GM13977 (cell line): ENCODE results near the gene RBBP8.

Source experiments
- DNase-seq: peaks from one replicate; pipeline ENCODE4 v3.0.0; 2012; ENCODE audit warnings: low spot score
- CTCF ChIP-seq: IDR thresholded peaks from 2 replicates; pipeline ENCODE4 v1.5.1; 2012; ENCODE audit warnings: mild to moderate bottlenecking, control low read depth; ENCODE audit not compliant: insufficient read depth; ENCODE audit errors: extremely low read depth, missing control alignments
- in situ Hi-C: fragments of 300-500 bp; cut with MboI; formaldehyde crosslinking; loops from one replicate; pipeline ENCODE4 v1.12.0; 2022; ENCODE audit warnings: low sequenced_read_pairs, low pct_unique_long_range_greater_than_20kb, mixed read lengths, inconsistent platforms; ENCODE audit not compliant: unreplicated experiment

Gene RBBP8

GRCh38 chr18:23053776-23054457 lies 120.8 kb downstream of the RBBP8 start:
- no peak for TF ChIP-seq CTCF
- DNase-seq, result no peak
- in situ Hi-C loops, result no loop called here

DNA sequence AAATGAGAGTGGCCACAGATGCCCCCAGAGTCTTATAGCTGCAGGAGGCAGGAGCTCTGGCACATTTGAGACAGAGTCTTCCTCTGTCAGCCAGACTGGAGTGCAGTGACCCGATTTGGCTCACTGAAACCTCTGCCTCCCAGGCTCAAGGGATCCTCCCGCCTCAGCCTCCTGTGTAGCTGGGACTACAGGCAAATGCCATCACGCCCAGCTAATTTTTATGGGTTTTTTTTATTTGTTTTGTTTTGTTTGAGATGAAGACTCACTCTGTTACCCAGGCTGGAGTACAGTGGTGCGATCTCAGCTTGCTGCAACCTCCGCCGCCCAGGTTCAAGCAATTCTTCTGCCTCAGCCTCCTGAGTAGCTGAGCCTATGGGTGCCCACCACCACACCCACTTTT lies 121.4 kb downstream of the RBBP8 start:
- in situ Hi-C loops, result no loop called here
- no peak for TF ChIP-seq CTCF
- no peak for DNase-seq

GRCh38 chr18:23056315-23056714 lies 123.2 kb downstream of the RBBP8 start:
- in situ Hi-C loops, result no loop called here
- no peak for TF ChIP-seq CTCF
- no peak for DNase-seq

DNA sequence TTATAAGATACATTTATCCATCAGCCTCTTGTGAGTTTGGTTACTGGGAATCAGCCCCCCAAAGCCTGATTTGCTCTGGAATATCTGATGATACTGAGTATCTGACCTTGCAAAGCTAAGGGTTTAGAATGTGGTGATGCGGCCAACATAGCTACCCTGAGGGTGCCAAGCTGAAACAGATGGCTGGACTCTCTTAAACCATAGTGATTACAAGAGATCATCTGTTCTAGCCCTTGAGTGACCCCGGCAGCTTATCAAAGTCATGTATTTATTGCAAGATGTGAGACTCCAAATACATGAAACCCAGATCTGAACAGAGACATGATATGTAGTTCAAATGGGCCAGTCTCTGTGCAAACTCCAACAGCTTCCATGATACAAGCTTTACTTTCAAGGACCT lies 124.0 kb downstream of the RBBP8 start:
- DNase-seq, result no peak
- in situ Hi-C loops, result no loop called here
- no peak for TF ChIP-seq CTCF

- in situ Hi-C loops, result no loop called here
- DNase-seq, result no peak
- no peak for TF ChIP-seq CTCF
Observed at GRCh38 chr18:23058746-23059415, 125.8 kb downstream of the RBBP8 start.

- in situ Hi-C loops, result no loop called here
Observed at GRCh38 chr18:23059541-23060465, 126.7 kb downstream of the RBBP8 start.

More at GRCh38 chr18:23059541-23060465, 126.7 kb downstream of the RBBP8 start:
- no peak for TF ChIP-seq CTCF
- no peak for DNase-seq
